GM08714 (cell line): ENCODE results near the gene APBB2.
"Not testable (repeated sequence)": the region's sequence is repeated elsewhere in the genome, so short reads cannot be mapped to it uniquely, and the experiment has no call there.

Source experiments
- H3K4me3 ChIP-seq: fragments of 200-500 bp; sonication (Bioruptor generic); 2 replicates; pipeline ENCODE4 v1.5.1; 2014; ENCODE audit warnings: mild to moderate bottlenecking, low read length, inconsistent platforms
- ZNF274 ChIP-seq: IDR thresholded peaks from 2 replicates; pipeline ENCODE4 v1.6.1; 2012; ENCODE audit warnings: mild to moderate bottlenecking, low read depth, low read length

Gene APBB2

DNA sequence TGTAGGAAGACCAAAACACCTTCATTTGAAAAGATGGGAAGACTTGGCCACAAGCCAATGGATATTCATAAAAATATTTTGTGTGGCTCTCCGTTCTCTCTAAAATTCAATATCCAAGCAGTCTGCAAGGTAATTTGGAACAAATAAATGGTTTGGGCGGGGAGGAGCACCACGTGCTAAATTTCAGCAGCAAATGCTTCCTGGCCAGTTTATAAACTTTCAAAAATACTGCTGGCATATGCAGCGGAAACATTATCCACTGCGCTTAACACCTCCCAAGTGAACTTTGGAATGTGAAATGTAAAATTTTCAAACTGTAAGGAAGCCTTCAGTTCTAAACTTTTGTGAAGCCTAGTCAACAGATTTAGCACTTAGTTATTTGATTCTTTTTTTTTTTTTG is 273.6 kb downstream of the APBB2 start:
- H3K4me3 ChIP-seq, result no peak overlapping the region
- no peak for TF ChIP-seq ZNF274

- no peak for TF ChIP-seq ZNF274
- H3K4me3 ChIP-seq, result no peak overlapping the region
Measured at GRCh38 chr4:40940317-40940741, 274.0 kb downstream of the APBB2 start.

GRCh38 chr4:40939856-40940255 is 274.5 kb downstream of the APBB2 start:
- TF ChIP-seq ZNF274, result no peak
- H3K4me3 ChIP-seq, result no peak overlapping the region

GRCh38 chr4:40938337-40938736 is 276.0 kb downstream of the APBB2 start:
- no peak overlapping the region for H3K4me3 ChIP-seq
- no peak for TF ChIP-seq ZNF274

- H3K4me3 ChIP-seq, result no peak overlapping the region
- TF ChIP-seq ZNF274, result no peak
Measured at GRCh38 chr4:40937140-40937725, 277.1 kb downstream of the APBB2 start.

DNA sequence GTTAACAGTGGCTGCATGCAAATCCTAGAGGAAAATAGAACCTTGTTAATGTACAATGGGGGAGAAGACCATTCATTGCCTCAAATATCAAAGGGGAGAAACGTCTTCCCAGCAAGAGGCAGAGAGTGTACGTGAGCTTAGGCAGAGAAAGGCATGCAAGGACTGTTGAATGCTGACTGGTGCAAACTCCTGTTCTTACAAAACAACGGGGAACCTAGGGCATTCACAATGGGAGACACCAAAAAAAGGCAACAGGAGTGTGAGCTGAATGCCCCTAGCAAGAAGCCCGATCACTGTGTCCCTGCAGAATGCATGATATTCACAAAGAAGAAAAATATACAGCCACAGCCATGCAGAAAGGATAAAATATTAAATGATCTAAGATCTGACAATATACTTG is 279.7 kb downstream of the APBB2 start:
- TF ChIP-seq ZNF274, result no peak
- no peak overlapping the region for H3K4me3 ChIP-seq

DNA sequence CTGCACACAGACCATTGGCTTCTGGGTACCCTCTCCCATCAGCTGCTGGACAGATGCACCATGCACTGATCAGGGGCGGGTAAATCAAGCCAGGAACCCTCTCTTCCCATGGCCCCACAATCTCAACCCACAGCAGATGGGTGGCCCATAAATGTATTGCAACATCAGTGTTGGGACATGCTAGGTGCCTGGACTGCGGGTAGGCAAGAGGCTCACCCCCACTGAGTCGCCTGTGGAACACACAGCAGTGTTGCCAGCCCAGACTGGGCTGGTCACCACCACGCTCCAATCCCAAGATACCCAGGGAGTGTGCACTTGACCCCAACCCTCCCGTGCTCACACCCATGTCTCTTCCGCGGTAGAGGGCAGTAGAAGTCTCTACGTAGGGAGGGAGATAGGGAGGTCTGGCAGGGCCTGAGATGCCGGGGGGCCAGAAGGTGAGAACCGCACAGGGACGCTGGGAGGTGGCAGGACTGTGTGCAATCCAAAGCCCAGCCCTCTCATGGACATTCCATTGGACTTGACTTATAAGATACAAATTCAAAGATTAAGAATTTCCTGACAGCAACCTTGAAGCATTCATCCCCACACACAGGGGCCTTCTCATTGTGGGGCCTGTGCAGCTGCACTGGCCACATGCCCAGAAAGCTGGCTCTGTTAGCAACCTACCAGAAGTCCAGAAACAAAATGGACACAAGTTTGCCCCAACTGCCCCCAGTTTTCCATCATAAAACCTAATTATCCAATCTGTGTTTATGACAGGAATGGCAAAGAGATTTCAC is 280.9 kb downstream of the APBB2 start:
- no peak for TF ChIP-seq ZNF274

GRCh38 chr4:40931841-40932240 is 282.5 kb downstream of the APBB2 start:
- no peak for TF ChIP-seq ZNF274
- H3K4me3 ChIP-seq, result no peak overlapping the region

More for the DNA sequence above, 280.9 kb downstream of the APBB2 start:
- no peak overlapping the region for H3K4me3 ChIP-seq

DNA sequence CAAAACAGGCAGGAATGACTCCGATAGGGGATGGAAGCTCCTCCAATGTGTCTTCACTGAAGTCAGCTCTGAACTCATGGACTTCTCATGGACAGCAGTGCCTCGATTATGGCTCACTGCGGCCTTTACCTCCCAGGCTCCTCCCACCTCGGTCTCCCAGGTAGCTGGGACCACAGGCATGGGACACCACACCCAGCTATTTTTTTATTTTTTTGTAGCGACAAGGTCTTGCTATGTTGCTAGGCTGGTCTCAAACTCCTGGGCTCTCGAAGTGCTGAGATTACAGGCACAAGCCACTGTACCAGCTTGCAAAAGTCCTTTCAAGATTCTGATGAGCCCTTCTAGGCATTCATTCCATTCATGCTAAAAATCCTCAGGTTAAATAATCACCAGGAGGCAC is 283.1 kb downstream of the APBB2 start:
- no peak for TF ChIP-seq ZNF274
- H3K4me3 ChIP-seq, result no peak overlapping the region

DNA sequence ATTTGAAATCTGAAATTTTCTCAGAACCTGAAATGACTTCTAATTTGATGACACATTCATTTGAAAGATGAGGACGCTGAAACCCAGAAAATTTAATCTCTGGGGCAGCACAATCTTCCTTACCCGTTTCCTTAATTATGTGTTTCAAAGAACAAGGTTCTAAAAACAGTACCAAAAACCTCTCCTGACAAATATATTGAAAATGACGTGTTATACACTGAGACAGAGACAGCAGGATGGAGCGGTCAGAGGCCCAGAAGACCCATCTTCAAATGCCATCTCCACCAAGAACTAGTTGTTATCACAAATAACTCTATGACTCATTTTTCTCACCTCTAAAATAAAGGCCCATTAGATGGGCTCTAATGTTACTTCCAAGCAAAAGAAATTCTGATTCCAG is 287.3 kb downstream of the APBB2 start:
- no peak for TF ChIP-seq ZNF274
- no peak overlapping the region for H3K4me3 ChIP-seq

GRCh38 chr4:40924793-40925117 is 289.6 kb downstream of the APBB2 start:
- no peak overlapping the region for H3K4me3 ChIP-seq
- no peak for TF ChIP-seq ZNF274

- H3K4me3 ChIP-seq, result no peak overlapping the region
- TF ChIP-seq ZNF274, result no peak
Measured at GRCh38 chr4:40924096-40924792, 290.1 kb downstream of the APBB2 start.

DNA sequence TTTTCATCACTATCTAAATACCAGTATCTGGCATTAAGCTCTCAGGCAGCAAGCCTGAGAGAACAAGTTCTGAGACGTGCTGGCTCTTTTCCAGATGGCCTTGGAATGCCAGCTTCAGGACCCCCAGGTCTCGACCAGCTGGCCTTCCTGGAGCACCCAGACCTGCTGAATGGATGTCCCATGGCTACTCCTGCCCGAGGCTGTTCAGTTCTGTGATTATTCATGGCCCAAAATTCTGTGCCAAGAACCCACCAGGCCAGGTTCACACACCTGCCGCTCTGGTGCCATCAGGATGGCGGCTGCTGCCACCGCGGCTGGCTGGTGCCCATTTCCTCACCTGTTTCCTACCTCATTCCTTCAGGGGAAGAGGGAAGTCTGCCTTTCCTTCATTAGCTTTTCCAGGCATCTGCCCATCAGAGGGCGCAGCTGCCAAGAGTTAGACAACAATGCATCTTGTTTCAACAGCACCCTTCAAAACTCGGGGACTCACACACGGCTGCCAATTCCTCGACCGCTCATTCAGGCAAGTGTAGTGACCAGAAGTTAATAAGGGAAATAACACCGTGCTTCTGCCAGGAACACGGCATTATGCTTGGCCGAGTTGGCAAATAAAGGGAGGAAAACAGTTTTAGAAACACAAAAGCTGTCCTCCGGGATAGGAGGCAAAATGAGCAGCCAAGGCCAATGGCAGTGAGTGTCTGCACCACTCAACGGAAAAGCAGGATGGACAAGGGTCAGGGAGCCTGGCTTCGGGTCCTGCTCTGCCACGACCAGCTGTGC is 290.8 kb downstream of the APBB2 start:
- H3K4me3 ChIP-seq, result no peak overlapping the region
- no peak for TF ChIP-seq ZNF274

DNA sequence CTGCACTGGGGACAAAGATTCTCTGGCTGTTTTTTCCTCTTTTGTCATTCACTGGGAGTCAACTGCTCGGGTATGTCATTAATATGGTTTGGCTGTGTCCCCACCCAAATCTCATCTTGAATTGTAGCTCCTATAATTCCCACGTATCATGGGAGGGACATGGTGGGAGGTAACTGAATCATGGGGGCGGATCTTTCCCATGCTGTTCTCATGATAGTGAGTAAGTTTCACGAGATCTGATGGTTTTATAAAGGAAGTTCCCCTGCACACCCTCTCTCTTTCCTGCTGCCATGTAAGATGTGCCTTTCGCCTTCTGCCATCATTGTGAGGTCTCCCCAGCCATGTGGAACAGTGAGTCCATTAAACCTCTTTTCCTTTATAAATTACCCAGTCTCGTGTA is 294.4 kb downstream of the APBB2 start:
- H3K4me3 ChIP-seq, result not testable (repeated sequence)

GRCh38 chr4:40918330-40918729 is 296.0 kb downstream of the APBB2 start:
- TF ChIP-seq ZNF274, result no peak
- no peak overlapping the region for H3K4me3 ChIP-seq

GRCh38 chr4:40916880-40917279 is 297.5 kb downstream of the APBB2 start:
- H3K4me3 ChIP-seq, result no peak overlapping the region
- TF ChIP-seq ZNF274, result no peak
